ENCODE results near the gene FBXL17.

DNA sequence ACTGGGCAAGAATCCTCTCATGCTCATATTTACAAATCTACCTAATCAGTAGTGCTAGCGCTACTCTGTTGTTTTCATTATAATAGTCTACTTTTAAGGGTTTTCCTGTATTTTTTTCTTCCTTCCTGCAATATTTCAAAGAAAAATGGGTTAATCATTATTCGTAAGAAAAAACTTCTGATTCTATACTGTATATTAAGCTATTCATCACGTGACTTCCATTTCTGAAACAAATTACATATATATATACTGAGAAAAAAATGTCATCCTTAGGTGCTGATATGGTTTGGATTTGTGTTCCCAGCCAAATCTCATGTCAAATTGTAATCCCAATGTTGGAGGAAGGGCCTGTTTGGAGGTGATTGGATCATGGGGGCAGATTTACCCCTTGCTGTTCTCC, 197.0 kb downstream of the FBXL17 start:
- TF ChIP-seq CTCF (IDR thresholded peaks at IDR 0.05): no peak
- TF ChIP-seq POLR2A (IDR thresholded peaks at IDR 0.05): no peak
